Activated T-cell treated with anti-CD3 and anti-CD28 coated beads for 1 hour (primary cell): ENCODE data around the gene HSF4.

Source experiments
- DNase-seq: peaks from one replicate; pipeline ENCODE4 v3.0.0-alpha.2; 2020; ENCODE audit warnings: low read depth

HSF4 gene

GRCh38 chr16:67150047-67150832 lies 14.3 kb upstream of the HSF4 start:
- no peak for DNase-seq

- no peak for DNase-seq
These were observed 13.6 kb upstream of the HSF4 start, which contains the start of gene B3GNT9 for GRCh38 chr16:67150833-67151396. B3GNT9 (minus strand) TSS chr16:67150998; CDS start chr16:67150485, 513 bp downstream.

GRCh38 chr16:67151431-67152097 lies 13.0 kb upstream of the HSF4 start:
- DNase-seq = no peak

- DNase-seq = no peak
These were observed 9.8 kb upstream of the HSF4 start for GRCh38 chr16:67154578-67155294.

- peak; percentile 75 for DNase-seq
These were observed 9.0 kb upstream of the HSF4 start for GRCh38 chr16:67155295-67156142.

GRCh38 chr16:67156143-67156844 lies 8.3 kb upstream of the HSF4 start:
- DNase-seq = no peak

- DNase-seq = no peak
These were observed 7.3 kb upstream of the HSF4 start for GRCh38 chr16:67157106-67157748.

GRCh38 chr16:67157892-67158635 lies 6.5 kb upstream of the HSF4 start:
- no peak for DNase-seq

GRCh38 chr16:67158637-67159600 lies 5.6 kb upstream of the HSF4 start:
- peak; percentile 71 for DNase-seq

- DNase-seq = no peak
These were observed 2.9 kb upstream of the HSF4 start for GRCh38 chr16:67161595-67162058.

- DNase-seq = no peak
These were observed 1.9 kb upstream of the HSF4 start for GRCh38 chr16:67162506-67163163.

- DNase-seq = no peak
These were observed 1.2 kb upstream of the HSF4 start for GRCh38 chr16:67163164-67163998.

- no peak for DNase-seq
These were observed 466 bp upstream of the HSF4 start for GRCh38 chr16:67163999-67164558.

- no peak for DNase-seq
These were observed 855 bp downstream of the HSF4 start for GRCh38 chr16:67165121-67166078.

- no peak for DNase-seq
These were observed 1.6 kb downstream of the HSF4 start for GRCh38 chr16:67166110-67166547.
